ENCODE data around the gene PITPNB.

DNA sequence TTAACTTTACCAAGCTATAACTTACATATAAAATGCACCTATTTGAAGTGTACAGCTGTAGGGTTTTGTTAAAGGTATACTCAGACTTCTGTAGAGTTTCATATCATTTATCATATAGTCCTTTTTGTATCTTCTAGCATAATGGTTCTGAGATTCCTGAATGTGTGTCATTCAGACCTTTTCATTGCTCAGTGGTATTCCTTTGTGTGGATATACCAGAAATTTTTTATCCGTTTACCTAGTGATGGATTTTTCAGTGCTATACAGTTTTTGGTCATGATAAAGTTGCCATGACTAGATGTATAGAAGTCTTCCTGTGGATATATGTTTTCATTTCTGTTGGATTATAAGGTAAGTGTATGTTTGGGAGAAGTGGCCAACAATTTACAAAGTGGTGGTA is 6.3 kb upstream of the PITPNB start:
- no peak for TF ChIP-seq EZH2 (optimal IDR thresholded peaks at IDR 0.05; ENCODE audit: low read depth, low read length)
- TF ChIP-seq, protein P1, sequence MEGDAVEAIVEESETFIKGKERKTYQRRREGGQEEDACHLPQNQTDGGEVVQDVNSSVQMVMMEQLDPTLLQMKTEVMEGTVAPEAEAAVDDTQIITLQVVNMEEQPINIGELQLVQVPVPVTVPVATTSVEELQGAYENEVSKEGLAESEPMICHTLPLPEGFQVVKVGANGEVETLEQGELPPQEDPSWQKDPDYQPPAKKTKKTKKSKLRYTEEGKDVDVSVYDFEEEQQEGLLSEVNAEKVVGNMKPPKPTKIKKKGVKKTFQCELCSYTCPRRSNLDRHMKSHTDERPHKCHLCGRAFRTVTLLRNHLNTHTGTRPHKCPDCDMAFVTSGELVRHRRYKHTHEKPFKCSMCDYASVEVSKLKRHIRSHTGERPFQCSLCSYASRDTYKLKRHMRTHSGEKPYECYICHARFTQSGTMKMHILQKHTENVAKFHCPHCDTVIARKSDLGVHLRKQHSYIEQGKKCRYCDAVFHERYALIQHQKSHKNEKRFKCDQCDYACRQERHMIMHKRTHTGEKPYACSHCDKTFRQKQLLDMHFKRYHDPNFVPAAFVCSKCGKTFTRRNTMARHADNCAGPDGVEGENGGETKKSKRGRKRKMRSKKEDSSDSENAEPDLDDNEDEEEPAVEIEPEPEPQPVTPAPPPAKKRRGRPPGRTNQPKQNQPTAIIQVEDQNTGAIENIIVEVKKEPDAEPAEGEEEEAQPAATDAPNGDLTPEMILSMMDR (IDR thresholded peaks at IDR 0.05; ENCODE audit: low read length): no peak

All from MM.1S (cell line).